ENCODE data around the gene C1orf174. TPM values are rescaled to one million over a fixed set of nuclear protein-coding genes. Genes with fewer than 3 reads are reported as not detected.

Gene C1orf174
- polyA plus RNA-seq, 3 donors = 19.1 to 46.0 (median 21.3) TPM

DNA sequence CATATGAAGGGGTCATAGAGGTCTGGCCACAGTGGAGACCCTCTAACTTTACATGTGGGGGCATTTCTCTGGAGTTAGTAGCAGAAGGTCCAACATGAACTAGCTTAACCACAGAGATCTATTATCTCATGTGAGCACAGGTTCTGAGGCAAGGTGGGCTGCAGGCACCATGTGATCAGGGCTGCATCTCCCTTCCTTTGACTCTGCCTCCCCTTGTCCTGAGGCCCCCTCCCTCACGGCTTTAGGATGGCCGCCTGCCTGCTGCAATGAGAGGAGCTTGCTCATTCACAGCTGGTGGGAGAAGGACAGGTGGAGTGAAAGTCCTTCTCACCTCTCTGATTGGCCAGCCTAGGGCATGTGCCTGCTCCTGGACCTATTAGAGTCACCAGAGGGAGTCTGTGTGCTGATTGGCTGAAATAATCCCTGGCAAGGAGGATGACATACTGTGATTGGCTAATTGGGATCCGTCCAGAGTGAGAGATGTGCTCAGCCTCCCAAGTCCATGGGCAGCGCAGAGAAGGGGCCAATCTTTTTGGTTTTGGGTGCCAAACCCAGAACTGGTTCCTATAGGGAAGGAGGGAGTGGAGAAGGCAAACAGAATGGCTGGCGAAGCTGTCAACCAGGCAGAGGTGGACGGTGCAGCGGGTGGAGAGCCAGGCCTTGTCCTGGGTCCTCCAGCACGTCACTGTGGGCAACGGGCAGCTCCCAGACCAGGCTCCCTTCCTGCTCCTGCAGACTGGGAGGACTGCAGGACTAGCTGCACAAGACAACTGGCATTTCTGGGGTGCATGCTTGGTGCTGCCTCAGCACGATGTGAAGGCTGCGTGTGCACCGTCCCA lies 39.4 kb upstream of the C1orf174 start:
- Mint-ChIP-seq H3K4me1 (no peaks in the 10 kb centered on the region), H3K27ac (no peak overlapping the region), H3K9me3 (peaks cover 5 to 31% (median 20%) of the 10 kb centered on the region in 7 donors), H3K4me3 (no peak overlapping the region), H3K36me3 (no peaks in the 10 kb centered on the region), H3K27me3 (ENCODE audit: low read depth in 3 of 3) (peaks cover 2 to 7% (median 5%) of the 10 kb centered on the region in 3 donors)
- Histone ChIP-seq H3K9ac (ENCODE audit: insufficient read depth, low read length, poor library complexity, severe bottlenecking) (no peak overlapping the region), H3K4me3 (replicated peaks in 1 of 3; ENCODE audit: low read depth in 2 of 3, low read length in 3 of 3) (no peak overlapping the region), H3K27me3 (ENCODE audit: control insufficient read depth in 2 of 2, insufficient read depth in 2 of 2, low read length in 2 of 2) (no peaks in the 10 kb centered on the region), H2AFZ (ENCODE audit: insufficient read depth, low read depth, low read length, poor library complexity, severe bottlenecking) (no peak overlapping the region), H3K27ac (ENCODE audit: low read depth in 1 of 2, low read length in 2 of 2) (no peak overlapping the region), H3K9me3 (replicated peaks in 1 of 2; ENCODE audit: control insufficient read depth in 1 of 2, insufficient read depth in 1 of 2, low read length in 2 of 2) (peaks cover 6 to 18% of the 10 kb centered on the region in 2 donors), H3K4me2 (replicated peaks; ENCODE audit: extremely low read depth, low read length, poor library complexity, severe bottlenecking) (no peak overlapping the region), H3K79me2 (ENCODE audit: insufficient read depth, low read length) (no peaks in the 10 kb centered on the region), H3K36me3 (replicated peaks in 1 of 2; ENCODE audit: control insufficient read depth in 1 of 2, insufficient read depth in 2 of 2, low read length in 2 of 2) (no peaks in the 10 kb centered on the region), H3K4me1 (ENCODE audit: control insufficient read depth in 1 of 2, insufficient read depth in 2 of 2, low read length in 2 of 2) (no peaks in the 10 kb centered on the region), H4K20me1 (ENCODE audit: insufficient read depth, low read length) (no peaks in the 10 kb centered on the region)
- TF ChIP-seq, protein P1, sequence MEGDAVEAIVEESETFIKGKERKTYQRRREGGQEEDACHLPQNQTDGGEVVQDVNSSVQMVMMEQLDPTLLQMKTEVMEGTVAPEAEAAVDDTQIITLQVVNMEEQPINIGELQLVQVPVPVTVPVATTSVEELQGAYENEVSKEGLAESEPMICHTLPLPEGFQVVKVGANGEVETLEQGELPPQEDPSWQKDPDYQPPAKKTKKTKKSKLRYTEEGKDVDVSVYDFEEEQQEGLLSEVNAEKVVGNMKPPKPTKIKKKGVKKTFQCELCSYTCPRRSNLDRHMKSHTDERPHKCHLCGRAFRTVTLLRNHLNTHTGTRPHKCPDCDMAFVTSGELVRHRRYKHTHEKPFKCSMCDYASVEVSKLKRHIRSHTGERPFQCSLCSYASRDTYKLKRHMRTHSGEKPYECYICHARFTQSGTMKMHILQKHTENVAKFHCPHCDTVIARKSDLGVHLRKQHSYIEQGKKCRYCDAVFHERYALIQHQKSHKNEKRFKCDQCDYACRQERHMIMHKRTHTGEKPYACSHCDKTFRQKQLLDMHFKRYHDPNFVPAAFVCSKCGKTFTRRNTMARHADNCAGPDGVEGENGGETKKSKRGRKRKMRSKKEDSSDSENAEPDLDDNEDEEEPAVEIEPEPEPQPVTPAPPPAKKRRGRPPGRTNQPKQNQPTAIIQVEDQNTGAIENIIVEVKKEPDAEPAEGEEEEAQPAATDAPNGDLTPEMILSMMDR (IDR thresholded peaks at IDR 0.05) = no peak
- intact Hi-C loops (cut with micrococcal nuclease) = no loop called here
- 91% methylated on average over 10 of the region's 12 CpGs for WGBS (ENCODE audit: insufficient coverage)
- no peak for DNase-seq

DNA sequence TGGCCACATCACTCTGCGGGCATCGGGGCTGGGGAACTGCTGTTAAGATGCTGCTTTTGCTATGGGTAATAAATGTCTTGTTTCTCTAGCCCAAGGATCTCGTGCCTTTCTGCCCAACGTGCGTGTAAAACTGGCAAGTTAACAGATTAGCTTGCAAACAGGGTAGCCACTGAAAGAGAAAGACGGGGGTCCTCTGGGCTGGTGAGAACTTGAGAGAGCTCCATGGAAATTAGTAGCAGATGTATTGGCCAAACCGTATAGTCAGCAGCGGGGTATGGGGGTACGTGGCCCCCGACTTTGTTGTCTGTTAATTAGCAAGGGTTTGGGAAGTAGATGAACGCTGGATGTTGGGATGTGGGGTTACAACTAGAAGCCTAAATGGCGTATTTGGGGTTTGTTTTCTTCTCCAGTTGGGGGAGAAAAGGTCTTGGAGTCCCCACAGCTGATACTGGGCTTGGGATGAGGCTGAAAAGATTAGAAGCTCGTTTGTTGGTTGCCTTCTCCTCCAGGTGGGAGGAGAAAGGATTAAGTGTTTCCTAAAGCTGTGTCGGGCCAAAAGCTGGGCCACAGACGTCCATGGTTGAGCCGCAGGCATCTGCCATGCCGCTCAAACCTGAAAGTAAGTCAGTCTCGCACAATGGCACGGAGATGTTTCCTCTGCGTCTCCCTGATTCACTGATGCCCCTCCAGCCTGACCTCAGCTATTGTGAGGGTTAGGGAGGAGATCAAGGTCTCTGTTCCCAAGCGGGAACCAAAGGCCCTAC lies 32.3 kb upstream of the C1orf174 start:
- Mint-ChIP-seq H3K27ac (no peak overlapping the region), H3K27me3 (ENCODE audit: low read depth in 3 of 3) (peaks cover 0 to 6% (median 1%) of the 10 kb centered on the region in 3 donors), H3K9me3 (peaks cover 13 to 24% (median 20%) of the 10 kb centered on the region in 7 donors), H3K4me3 (no peak overlapping the region), H3K4me1 (no peaks in the 10 kb centered on the region), H3K36me3 (no peaks in the 10 kb centered on the region)
- intact Hi-C loops (cut with micrococcal nuclease) = no loop called here
- Histone ChIP-seq H4K20me1 (ENCODE audit: insufficient read depth, low read length) (no peaks in the 10 kb centered on the region), H3K4me2 (replicated peaks; ENCODE audit: extremely low read depth, low read length, poor library complexity, severe bottlenecking) (no peak overlapping the region), H3K27me3 (ENCODE audit: control insufficient read depth in 2 of 2, insufficient read depth in 2 of 2, low read length in 2 of 2) (no peaks in the 10 kb centered on the region), H3K9ac (ENCODE audit: insufficient read depth, low read length, poor library complexity, severe bottlenecking) (no peak overlapping the region), H3K4me3 (replicated peaks in 1 of 3; ENCODE audit: low read depth in 2 of 3, low read length in 3 of 3) (no peak overlapping the region), H3K9me3 (replicated peaks in 1 of 2; ENCODE audit: control insufficient read depth in 1 of 2, insufficient read depth in 1 of 2, low read length in 2 of 2) (peaks cover 6 to 13% of the 10 kb centered on the region in 2 donors), H2AFZ (ENCODE audit: insufficient read depth, low read depth, low read length, poor library complexity, severe bottlenecking) (no peak overlapping the region), H3K27ac (ENCODE audit: low read depth in 1 of 2, low read length in 2 of 2) (no peak overlapping the region), H3K4me1 (ENCODE audit: control insufficient read depth in 1 of 2, insufficient read depth in 2 of 2, low read length in 2 of 2) (no peaks in the 10 kb centered on the region), H3K79me2 (ENCODE audit: insufficient read depth, low read length) (no peaks in the 10 kb centered on the region), H3K36me3 (replicated peaks in 1 of 2; ENCODE audit: control insufficient read depth in 1 of 2, insufficient read depth in 2 of 2, low read length in 2 of 2) (no peaks in the 10 kb centered on the region)
- WGBS (ENCODE audit: insufficient coverage) = 79% methylated on average over 20 of the region's 21 CpGs
- TF ChIP-seq, protein P1 (IDR thresholded peaks at IDR 0.05) = no peak
- DNase-seq = no peak
